Dermis blood vessel endothelial cell (primary cell): Measurements from ENCODE around the gene CAMSAP1. TPM values are rescaled to one million over a fixed set of nuclear protein-coding genes. Genes with fewer than 3 reads are reported as not detected.

Source experiments
- DNase-seq: peaks from one replicate; pipeline ENCODE4 v3.0.0; 2010
- total RNA-seq: library from RNA; depleted of rRNA; stranded (reverse); fragments of >200 nt; gene quantifications from 2 replicates; pipeline ENCODE4 v1.2.3, GENCODE V29; 2014

CAMSAP1 gene
- total RNA-seq, 1 donor from 2014 or later, result 17.5 TPM

GRCh38 chr9:135790356-135790755, 117.0 kb downstream of the CAMSAP1 start:
- DNase-seq, result no peak

- DNase-seq, result no peak
Measured at GRCh38 chr9:135789838-135790291, 117.5 kb downstream of the CAMSAP1 start.

GRCh38 chr9:135788576-135789300, 118.6 kb downstream of the CAMSAP1 start:
- no peak for DNase-seq

GRCh38 chr9:135787776-135788575, 119.4 kb downstream of the CAMSAP1 start:
- DNase-seq, result no peak

GRCh38 chr9:135787317-135787716, 120.0 kb downstream of the CAMSAP1 start:
- no peak for DNase-seq

- no peak for DNase-seq
Measured at GRCh38 chr9:135786146-135786690, 121.1 kb downstream of the CAMSAP1 start.

- DNase-seq, result no peak
Measured at GRCh38 chr9:135785013-135785575, 122.3 kb downstream of the CAMSAP1 start.

- no peak for DNase-seq
Measured at GRCh38 chr9:135783540-135784245, 123.7 kb downstream of the CAMSAP1 start.

- no peak for DNase-seq
Measured at GRCh38 chr9:135782946-135783345, 124.4 kb downstream of the CAMSAP1 start.

- DNase-seq, result no peak
Measured at GRCh38 chr9:135780626-135781025, 126.7 kb downstream of the CAMSAP1 start.

GRCh38 chr9:135780086-135780485, 127.3 kb downstream of the CAMSAP1 start:
- no peak for DNase-seq

- no peak for DNase-seq
Measured at GRCh38 chr9:135779571-135779970, 127.8 kb downstream of the CAMSAP1 start.

GRCh38 chr9:135778421-135778820, 128.9 kb downstream of the CAMSAP1 start:
- no peak for DNase-seq

GRCh38 chr9:135777623-135778177, 129.6 kb downstream of the CAMSAP1 start:
- DNase-seq, result no peak

- no peak for DNase-seq
Measured at GRCh38 chr9:135776893-135777622, 130.3 kb downstream of the CAMSAP1 start.

- no peak for DNase-seq
Measured at GRCh38 chr9:135775911-135776310, 131.4 kb downstream of the CAMSAP1 start.

- DNase-seq, result no peak
Measured at GRCh38 chr9:135774794-135775525, 132.4 kb downstream of the CAMSAP1 start.

- DNase-seq, result no peak
Measured at GRCh38 chr9:135774239-135774747, 133.1 kb downstream of the CAMSAP1 start.

GRCh38 chr9:135773530-135774238, 133.7 kb downstream of the CAMSAP1 start:
- no peak for DNase-seq
